ENCODE measurements around the gene NGF.

DNA sequence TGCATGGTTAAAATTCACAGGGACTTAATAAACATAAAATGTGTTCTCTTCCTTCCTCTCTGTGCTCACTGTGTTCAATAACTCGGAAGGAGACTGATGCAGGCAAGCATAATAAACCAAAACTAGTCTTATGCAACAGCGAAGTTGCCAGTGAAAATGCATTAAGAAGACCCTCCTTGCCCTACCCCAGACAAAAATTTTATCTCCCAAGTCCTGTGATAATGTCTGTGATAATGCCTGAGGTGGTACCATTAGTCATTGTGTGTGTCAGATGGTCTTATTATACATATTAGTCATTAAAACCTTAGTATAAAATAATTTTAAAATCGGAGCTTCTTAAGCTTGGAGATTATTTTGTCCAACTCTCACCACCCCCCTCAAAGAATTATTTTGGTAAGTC lies 97.8 kb downstream of the NGF start:
- TF ChIP-seq CTCF (IDR thresholded peaks at IDR 0.05 in 4 of 5, conservative IDR thresholded peaks at IDR 0.05 in 1 of 5) (no peak), POLR2A (IDR thresholded peaks at IDR 0.05) (no peak)

All from gastrocnemius medialis (tissue), 4 donors.